ENCODE results near the gene CANT1. TPM values are rescaled to one million over a fixed set of nuclear protein-coding genes. Genes with fewer than 3 reads are reported as not detected.

CANT1 gene
- total RNA-seq, 1 donor from 2014 or later = 72.1 TPM

- H3K27ac ChIP-seq (ENCODE audit: low read depth, low read length) = peak overlapping the region; percentile 75
Measured at GRCh38 chr17:79008666-79009387, 737 bp downstream of the CANT1 start.

GRCh38 chr17:79007504-79008381 is 1.8 kb downstream of the CANT1 start:
- H3K27me3 Mint-ChIP-seq (ENCODE audit: low read depth, unreplicated experiment) = no peaks in the 10 kb centered on the region
- H3K36me3 ChIP-seq (ENCODE audit: insufficient read depth, low read length) = no peaks in the 10 kb centered on the region
- no peaks in the 10 kb centered on the region for H3K27me3 ChIP-seq (ENCODE audit: insufficient read depth, low read length)
- H3K36me3 Mint-ChIP-seq (ENCODE audit: low read depth, unreplicated experiment) = peaks cover 13% of the 10 kb centered on the region
- H3K4me1 ChIP-seq (ENCODE audit: insufficient read depth, low read length) = peaks cover 27% of the 10 kb centered on the region
- peak overlapping the region; percentile 96 for H3K4me3 ChIP-seq (ENCODE audit: insufficient read depth, low read depth, low read length)
- TF ChIP-seq CTCF (IDR thresholded peaks at IDR 0.05; ENCODE audit: insufficient read depth, low read depth, low read length) (no peak), EZH2 (IDR thresholded peaks at IDR 0.05; ENCODE audit: insufficient read depth, low read length) (no peak)
- H3K9me3 Mint-ChIP-seq (ENCODE audit: unreplicated experiment) = no peaks in the 10 kb centered on the region
- FAIRE-seq (no peak), DNase-seq (ENCODE audit: low read depth) (no peak)
- no peak overlapping the region for H3K27ac Mint-ChIP-seq (ENCODE audit: unreplicated experiment)
- H3K9me3 ChIP-seq (ENCODE audit: insufficient read depth, low read depth, low read length) = no peaks in the 10 kb centered on the region
- H3K27ac ChIP-seq (ENCODE audit: low read depth, low read length) = no peak overlapping the region
- peak overlapping the region; percentile 95 for H3K4me2 ChIP-seq (ENCODE audit: low read length)
- peaks cover 57% of the 10 kb centered on the region for H3K79me2 ChIP-seq (ENCODE audit: insufficient read depth, low read length)
- H3K4me1 Mint-ChIP-seq (ENCODE audit: low read depth, unreplicated experiment) = peaks cover 17% of the 10 kb centered on the region
- H3K4me3 Mint-ChIP-seq (ENCODE audit: unreplicated experiment) = peak overlapping the region; percentile 96
- H4K20me1 ChIP-seq (ENCODE audit: insufficient read depth, low read length) = peaks cover 59% of the 10 kb centered on the region
- H3K9ac ChIP-seq (ENCODE audit: low read length) = peak overlapping the region; percentile 99
- H2AFZ ChIP-seq (ENCODE audit: low read depth, low read length) = no peak overlapping the region

More at GRCh38 chr17:79008666-79009387, 737 bp downstream of the CANT1 start:
- Histone ChIP-seq H3K79me2 (ENCODE audit: insufficient read depth, low read length) (peaks cover 47% of the 10 kb centered on the region), H2AFZ (ENCODE audit: low read depth, low read length) (peak overlapping the region; percentile 50), H3K4me1 (ENCODE audit: insufficient read depth, low read length) (peaks cover 27% of the 10 kb centered on the region), H3K36me3 (ENCODE audit: insufficient read depth, low read length) (no peaks in the 10 kb centered on the region), H4K20me1 (ENCODE audit: insufficient read depth, low read length) (peaks cover 48% of the 10 kb centered on the region), H3K9ac (ENCODE audit: low read length) (peak overlapping the region; percentile 99), H3K27me3 (ENCODE audit: insufficient read depth, low read length) (no peaks in the 10 kb centered on the region), H3K9me3 (ENCODE audit: insufficient read depth, low read depth, low read length) (no peaks in the 10 kb centered on the region), H3K4me2 (ENCODE audit: low read length) (peak overlapping the region; percentile 95), H3K4me3 (ENCODE audit: insufficient read depth, low read depth, low read length) (peak overlapping the region; percentile 96)
- FAIRE-seq (no peak), DNase-seq (ENCODE audit: low read depth) (no peak)
- Mint-ChIP-seq H3K9me3 (ENCODE audit: unreplicated experiment) (peaks cover 5% of the 10 kb centered on the region), H3K4me1 (ENCODE audit: low read depth, unreplicated experiment) (peaks cover 17% of the 10 kb centered on the region), H3K27me3 (ENCODE audit: low read depth, unreplicated experiment) (peaks cover 6% of the 10 kb centered on the region), H3K4me3 (ENCODE audit: unreplicated experiment) (peak overlapping the region; percentile 96), H3K27ac (ENCODE audit: unreplicated experiment) (peak overlapping the region; percentile 83), H3K36me3 (ENCODE audit: low read depth, unreplicated experiment) (peaks cover 11% of the 10 kb centered on the region)
- TF ChIP-seq CTCF (IDR thresholded peaks at IDR 0.05; ENCODE audit: insufficient read depth, low read depth, low read length) = no peak
- no peak for TF ChIP-seq EZH2 (IDR thresholded peaks at IDR 0.05; ENCODE audit: insufficient read depth, low read length)

Measured in astrocyte (in vitro differentiated cells and primary cell).